NCI-H146 (cell line): Measurements from ENCODE around the gene BICD2.
A peak's percentile ranks its signal among the peaks of the same experiment; 100 is the strongest.
"Not testable (repeated sequence)": the region's sequence is repeated elsewhere in the genome, so short reads cannot be mapped to it uniquely, and the experiment has no call there.

Source experiments
- DNase-seq: peaks from one replicate; lab custom pipeline; 2025; lab: John Stamatoyannopoulos, UW

Gene BICD2

GRCh38 chr9:92770360-92770995 lies 5.8 kb upstream of the BICD2 start:
- peak; percentile 75 for DNase-seq

- DNase-seq, result no peak
Measured at GRCh38 chr9:92769990-92770359, 5.3 kb upstream of the BICD2 start.

GRCh38 chr9:92769286-92769685 lies 4.7 kb upstream of the BICD2 start:
- no peak for DNase-seq

GRCh38 chr9:92768816-92769215 lies 4.2 kb upstream of the BICD2 start:
- DNase-seq, result not testable (repeated sequence)

GRCh38 chr9:92767066-92768054 lies 2.7 kb upstream of the BICD2 start:
- DNase-seq, result no peak

GRCh38 chr9:92764988-92765936 lies 629 bp upstream of the BICD2 start:
- peak; percentile 96 for DNase-seq

- DNase-seq, result peak; percentile 21
Measured at GRCh38 chr9:92763721-92764380, 782 bp downstream of the BICD2 start.

- no peak for DNase-seq
Measured at GRCh38 chr9:92762781-92763708, 1.6 kb downstream of the BICD2 start.

GRCh38 chr9:92762196-92762595 lies 2.4 kb downstream of the BICD2 start:
- DNase-seq, result no peak

GRCh38 chr9:92761686-92762085 lies 2.9 kb downstream of the BICD2 start:
- DNase-seq, result no peak

GRCh38 chr9:92760494-92760893 lies 4.1 kb downstream of the BICD2 start:
- DNase-seq, result no peak

- no peak for DNase-seq
Measured at GRCh38 chr9:92760070-92760469, 4.6 kb downstream of the BICD2 start.

- DNase-seq, result no peak
Measured at GRCh38 chr9:92759446-92759845, 5.2 kb downstream of the BICD2 start.

GRCh38 chr9:92756792-92757191 lies 7.8 kb downstream of the BICD2 start:
- no peak for DNase-seq

- no peak for DNase-seq
Measured at GRCh38 chr9:92754091-92754745, 10.4 kb downstream of the BICD2 start.

GRCh38 chr9:92752812-92753404 lies 11.7 kb downstream of the BICD2 start:
- no peak for DNase-seq

- DNase-seq, result no peak
Measured at GRCh38 chr9:92749934-92750315, 14.7 kb downstream of the BICD2 start.

- DNase-seq, result no peak
Measured at GRCh38 chr9:92749071-92749933, 15.3 kb downstream of the BICD2 start.

- no peak for DNase-seq
Measured at GRCh38 chr9:92748233-92748497, 16.5 kb downstream of the BICD2 start.
